Liver (tissue), 9 donors: ENCODE results near the gene BRIP1. TPM values are rescaled to one million over a fixed set of nuclear protein-coding genes. Genes with fewer than 3 reads are reported as not detected.

Experiments used
- DNase-seq: peaks from one replicate; pipeline ENCODE4 v3.0.0-alpha.2; 2017; ENCODE audit warnings: low spot score
- H3K27ac ChIP-seq, 2 donors: one replicate each; pipeline ENCODE4 v1.7.0; 2013; ENCODE audit warnings: inconsistent platforms in 2 of 2, low read length in 2 of 2, control low read depth in 1 of 2, low read depth in 1 of 2, mild to moderate bottlenecking in 1 of 2
- H3K27me3 ChIP-seq, 4 donors: one replicate each; pipeline versions ENCODE4 v1.6.1 to v1.7.0; 2013; ENCODE audit warnings: low read length in 3 of 4, inconsistent platforms in 1 of 4, mild to moderate bottlenecking in 1 of 4, moderate library complexity in 1 of 4; ENCODE audit not compliant: control insufficient read depth in 4 of 4, insufficient read depth in 4 of 4
- H3K36me3 ChIP-seq, 4 donors: one replicate each; pipeline versions ENCODE4 v1.6.1 to v1.7.0; 2013; ENCODE audit warnings: low read length in 3 of 4, mild to moderate bottlenecking in 3 of 4, low read depth in 1 of 4, moderate library complexity in 1 of 4; ENCODE audit not compliant: control insufficient read depth in 4 of 4, insufficient read depth in 3 of 4
- H3K4me1 ChIP-seq, 4 donors: one replicate each; pipeline versions ENCODE4 v1.6.1 to v1.7.0; 2013; ENCODE audit warnings: low read length in 3 of 4, mild to moderate bottlenecking in 3 of 4, moderate library complexity in 1 of 4; ENCODE audit not compliant: control insufficient read depth in 4 of 4, insufficient read depth in 4 of 4
- H3K4me3 ChIP-seq, 3 donors: one replicate each; pipeline versions ENCODE4 v1.6.1 to v1.7.0; 2013; ENCODE audit warnings: low read length in 3 of 3, control low read depth in 1 of 3, low read depth in 1 of 3, mild to moderate bottlenecking in 1 of 3
- H3K9ac ChIP-seq, 2 donors: one replicate each; pipeline ENCODE4 v1.7.0; 2013; ENCODE audit warnings: low read length in 2 of 2, mild to moderate bottlenecking in 2 of 2, moderate library complexity in 2 of 2, control low read depth in 1 of 2, low read depth in 1 of 2
- H3K9me3 ChIP-seq, 4 donors: one replicate each; pipeline versions ENCODE4 v1.6.1 to v1.7.0; 2013; ENCODE audit warnings: low read length in 3 of 4; ENCODE audit not compliant: control insufficient read depth in 4 of 4
- ATF3 ChIP-seq: IDR thresholded peaks from 2 replicates; pipeline ENCODE4 v1.6.1; 2016; ENCODE audit warnings: antibody characterized with exemption
- EGR1 ChIP-seq, 2 donors: IDR thresholded peaks; 2 replicates each; pipeline ENCODE4 v1.6.1; 2016 to 2018; ENCODE audit warnings: antibody characterized with exemption in 2 of 2, low read depth in 2 of 2
- FOXA1 ChIP-seq: IDR thresholded peaks from 2 replicates; pipeline ENCODE4 v1.6.1; 2016; ENCODE audit warnings: antibody characterized with exemption
- FOXA2 ChIP-seq: IDR thresholded peaks from 2 replicates; pipeline ENCODE4 v1.6.1; 2016; ENCODE audit warnings: antibody characterized with exemption
- GABPA ChIP-seq, 2 donors: IDR thresholded peaks in 1 of 2; conservative IDR thresholded peaks in 1 of 2; 2 replicates each; pipeline ENCODE4 v1.6.1; 2016; ENCODE audit warnings: antibody characterized with exemption in 2 of 2, mild to moderate bottlenecking in 1 of 2, moderate library complexity in 1 of 2
- HNF4A ChIP-seq, 2 donors: conservative IDR thresholded peaks; 2 replicates each; pipeline ENCODE4 v1.6.1; 2016; ENCODE audit warnings: antibody characterized with exemption in 2 of 2, mild to moderate bottlenecking in 2 of 2
- HNF4G ChIP-seq: IDR thresholded peaks from 2 replicates; pipeline ENCODE4 v1.6.1; 2016; ENCODE audit warnings: antibody characterized with exemption
- MAX ChIP-seq: IDR thresholded peaks from 2 replicates; pipeline ENCODE4 v1.6.1; 2016; ENCODE audit warnings: antibody characterized with exemption
- NR2F2 ChIP-seq: IDR thresholded peaks from 2 replicates; pipeline ENCODE4 v1.6.1; 2016; ENCODE audit warnings: antibody characterized with exemption
- REST ChIP-seq: IDR thresholded peaks from 2 replicates; pipeline ENCODE4 v1.6.1; 2016; ENCODE audit warnings: antibody characterized with exemption, mild to moderate bottlenecking
- RXRA ChIP-seq, 2 donors: IDR thresholded peaks; 2 replicates each; pipeline ENCODE4 v1.6.1; 2017 to 2018; ENCODE audit warnings: antibody characterized with exemption in 2 of 2, mild to moderate bottlenecking in 1 of 2
- TAF1 ChIP-seq: conservative IDR thresholded peaks from 2 replicates; pipeline ENCODE4 v1.6.1; 2016; ENCODE audit warnings: antibody characterized with exemption, mild to moderate bottlenecking
- YY1 ChIP-seq: IDR thresholded peaks from 2 replicates; pipeline ENCODE4 v1.6.1; 2016; ENCODE audit warnings: antibody characterized with exemption, mild to moderate bottlenecking
- ZBTB33 ChIP-seq: IDR thresholded peaks from 2 replicates; pipeline ENCODE4 v1.6.1; 2016; ENCODE audit warnings: antibody characterized with exemption
- WGBS: extraction: QIAGEN DNeasy Blood & Tissue Kit; methylation state at CpG from one replicate; pipeline ENCODE4 v1.1.7; 2013; 5-methylcytosine and 5-hydroxymethylcytosine counted together
- polyA plus RNA-seq, 2 donors: library from polyadenylated mRNA; stranded (reverse) in 1 of 2; unstranded in 1 of 2; fragments of 200-250 nt in 1 of 2; fragments of >200 nt in 1 of 2; fragmentation: Nextera tagmentation in 1 of 2; extraction: Ambion mirVana in 1 of 2; gene quantifications; one replicate each; pipeline versions ENCODE4 v1.2.1 to v1.2.3, GENCODE V29; 2013 to 2015
- total RNA-seq, 2 donors: library from RNA; depleted of rRNA; stranded (reverse); fragments of >200 nt; gene quantifications; one replicate each; pipeline ENCODE4 v1.2.3, GENCODE V29; 2014
- donor health status: healthy.
- donor health status: healthy.
- donor health status: healthy.
- donor health status: healthy.
- donor health status: healthy.

The BRIP1 gene
- total and polyA plus RNA-seq, 4 donors: 0.24 to 10.3 (median 0.90) TPM

GRCh38 chr17:61699032-61699431, 164.3 kb downstream of the BRIP1 start:
- Histone ChIP-seq H3K4me1 (no peaks in the 10 kb centered on the region), H3K9me3 (peaks cover 7 to 18% (median 13%) of the 10 kb centered on the region in 4 donors), H3K4me3 (no peak overlapping the region), H3K27ac (no peak overlapping the region), H3K36me3 (no peaks in the 10 kb centered on the region), H3K9ac (no peak overlapping the region), H3K27me3 (no peaks in the 10 kb centered on the region)
- DNase-seq: no peak
- TF ChIP-seq REST (no peak), NR2F2 (no peak), HNF4G (no peak), MAX (no peak), RXRA (IDR thresholded peaks at IDR 0.05) (no peak), FOXA1 (no peak), HNF4A (conservative IDR thresholded peaks at IDR 0.05) (no peak), ZBTB33 (no peak), FOXA2 (no peak), EGR1 (IDR thresholded peaks at IDR 0.05; ENCODE audit: low read depth in 2 of 2) (no peak), TAF1 (no peak), GABPA (IDR thresholded peaks at IDR 0.05 in 1 of 2, conservative IDR thresholded peaks at IDR 0.05 in 1 of 2) (no peak), YY1 (no peak)
- 99% methylated on average over 1 of the region's 1 CpG for WGBS

- H3K9me3 ChIP-seq: peaks cover 7 to 18% (median 13%) of the 10 kb centered on the region in 4 donors
- H3K4me3 ChIP-seq: no peak overlapping the region
- no peaks in the 10 kb centered on the region for H3K27me3 ChIP-seq
- DNase-seq: no peak
- H3K4me1 ChIP-seq: no peaks in the 10 kb centered on the region
- H3K36me3 ChIP-seq: no peaks in the 10 kb centered on the region
- no peak overlapping the region for H3K9ac ChIP-seq
- TF ChIP-seq ZBTB33 (no peak), EGR1 (IDR thresholded peaks at IDR 0.05; ENCODE audit: low read depth in 2 of 2) (no peak), ATF3 (no peak), TAF1 (no peak), FOXA2 (no peak)
- H3K27ac ChIP-seq: no peak overlapping the region
- WGBS: 97% methylated on average over 2 of the region's 2 CpGs
Measured at GRCh38 chr17:61698244-61698643, 165.1 kb downstream of the BRIP1 start.
